K562 (cell line): Measurements from ENCODE around the gene OGFR. TPM values are rescaled to one million over a fixed set of nuclear protein-coding genes. Genes with fewer than 3 reads are reported as not detected.

Source experiments
- ATAC-seq: fragments of 200-7000 bp; cut with Tn5 transposase; 3 replicates; pipeline ENCODE4 v1.9.1; 2020; ENCODE audit warnings: moderate library complexity
- BruUV-seq: library from RNA; stranded (reverse); fragments of 400-500 nt; replicated peaks from 2 replicates; lab custom pipeline; 2021; lab: Mats Ljungman, UMichigan
- CTCF ChIA-PET: fragments of 300-600 bp; formaldehyde crosslinking; extraction: SDS; loops from one replicate; lab custom pipeline; 2021; ENCODE audit warnings: low intra/inter-chr PET ratio; lab: Yijun Ruan, JAX
- POLR2A ChIA-PET: fragments of 300-600, 350-650 bp; sonication (Branson Sonifier 250); formaldehyde crosslinking; extraction: SDS; loops from one replicate; lab custom pipeline; 2021; ENCODE audit warnings: antibody characterized with exemption, inconsistent platforms; lab: Yijun Ruan, JAX
- DNase-seq, 4 experiments: peaks; one replicate each; pipeline versions ENCODE4 v3.0.0 to v3.0.0-alpha.2; 2011 to 2018; ENCODE audit warnings: low spot score in 3 of 4, mixed read lengths in 3 of 4; ENCODE audit errors: extremely low read depth in 1 of 4
- FAIRE-seq: peaks from 2 replicates; lab custom pipeline; 2011; peaks lifted over from hg19 to GRCh38; lab: Jason Lieb, UNC
- H2AFZ ChIP-seq: 2 replicates; pipeline ENCODE4 v1.6.0; 2011; ENCODE audit warnings: low read depth, low read length, control low read depth, inconsistent platforms
- H3K27ac ChIP-seq: fragments of 200-600 bp; 3 replicates; pipeline ENCODE4 v1.8.0; 2011; ENCODE audit warnings: low read depth, mild to moderate bottlenecking, control low read depth, inconsistent platforms, low read length, moderate library complexity, mixed read lengths; ENCODE audit errors: extremely low read depth
- H3K27me3 ChIP-seq, 2 experiments: fragments of 300-600 bp in 1 of 2; 2 replicates in 1 of 2; 3 replicates in 1 of 2; pipeline versions ENCODE4 v1.6.0 to v1.8.0; 2011; ENCODE audit warnings: inconsistent platforms in 2 of 2, low read length in 2 of 2, mild to moderate bottlenecking in 1 of 2, mixed read lengths in 1 of 2, moderate library complexity in 1 of 2; ENCODE audit not compliant: control insufficient read depth in 2 of 2, insufficient read depth in 2 of 2
- H3K36me3 ChIP-seq: fragments of 300-600 bp; 3 replicates; pipeline ENCODE4 v1.8.0; 2011; ENCODE audit warnings: mild to moderate bottlenecking, low read length, inconsistent platforms; ENCODE audit not compliant: control insufficient read depth, insufficient read depth
- H3K4me1 ChIP-seq, 2 experiments: fragments of 200-600 bp in 1 of 2; replicated peaks in 1 of 2; 2 replicates in 1 of 2; 3 replicates in 1 of 2; pipeline versions ENCODE4 v1.5.1 to v1.8.0; 2011; ENCODE audit warnings: inconsistent platforms in 2 of 2, low read length in 2 of 2, mild to moderate bottlenecking in 1 of 2, mixed read lengths in 1 of 2, moderate library complexity in 1 of 2; ENCODE audit not compliant: control insufficient read depth in 2 of 2, insufficient read depth in 2 of 2
- H3K4me2 ChIP-seq: 2 replicates; pipeline ENCODE4 v1.6.1; 2011; ENCODE audit warnings: low read length, control low read depth, inconsistent platforms, mixed read lengths; ENCODE audit not compliant: insufficient read depth
- H3K4me3 ChIP-seq: fragments of 200-600 bp; sonication (generic), shearing (Covaris generic); 2 replicates; pipeline ENCODE4 v1.5.1; 2016; ENCODE audit warnings: control low read depth, inconsistent platforms
- H3K79me2 ChIP-seq: fragments of 200-600 bp; 3 replicates; pipeline ENCODE4 v1.8.0; 2011; ENCODE audit warnings: low read length, inconsistent platforms; ENCODE audit not compliant: control insufficient read depth, insufficient read depth
- H3K9ac ChIP-seq, 2 experiments: 2 replicates each; pipeline versions ENCODE4 v1.6.0 to v1.6.1; 2011; ENCODE audit warnings: low read depth in 2 of 2, low read length in 2 of 2, control low read depth in 1 of 2, inconsistent platforms in 1 of 2, mild to moderate bottlenecking in 1 of 2, mixed read lengths in 1 of 2; ENCODE audit not compliant: insufficient read depth in 1 of 2
- H3K9me1 ChIP-seq: one replicate; pipeline ENCODE4 v1.6.0; 2011; ENCODE audit warnings: inconsistent platforms, mild to moderate bottlenecking, low read length, moderate library complexity; ENCODE audit not compliant: control insufficient read depth, insufficient read depth
- H3K9me3 ChIP-seq: replicated peaks from 2 replicates; pipeline ENCODE4 v1.5.1; 2011; ENCODE audit warnings: low read depth, low read length, inconsistent platforms; ENCODE audit not compliant: control insufficient read depth, insufficient read depth
- H4K20me1 ChIP-seq: replicated peaks from 2 replicates; pipeline ENCODE4 v1.6.1; 2011; ENCODE audit warnings: low read length, inconsistent platforms, mixed read lengths; ENCODE audit not compliant: control insufficient read depth, insufficient read depth
- CHD2 ChIP-seq: IDR thresholded peaks from 2 replicates; pipeline ENCODE4 v1.6.1; 2011; ENCODE audit warnings: low read depth, low read length
- CREB1 ChIP-seq, 2 experiments: sonication (generic) in 1 of 2; formaldehyde crosslinking in 1 of 2; IDR thresholded peaks; 2 replicates each; pipeline versions ENCODE4 v1.6.1 to v1.8.0; 2012 to 2022; ENCODE audit warnings: inconsistent platforms in 1 of 2, mild to moderate bottlenecking in 1 of 2, missing genetic modification reagents in 1 of 2, moderate library complexity in 1 of 2
- HDAC2 ChIP-seq: fragments of 450-650 bp; IDR thresholded peaks from 2 replicates; pipeline ENCODE4 v1.6.1; 2016; ENCODE audit warnings: mild to moderate bottlenecking
- PHF8 ChIP-seq: fragments of 200-600 bp; sonication (generic); IDR thresholded peaks from 2 replicates; pipeline ENCODE4 v1.6.1; 2012; ENCODE audit warnings: mixed run types, mild to moderate bottlenecking, inconsistent platforms, low read length, moderate library complexity, borderline replicate concordance
- POLR2G ChIP-seq: fragments of 200-400 bp; formaldehyde crosslinking; IDR thresholded peaks from 2 replicates; pipeline ENCODE4 v1.6.1; 2017; ENCODE audit warnings: low read depth, mild to moderate bottlenecking, antibody characterized with exemption, low read length, moderate library complexity
- POLR2H ChIP-seq: IDR thresholded peaks from 2 replicates; pipeline ENCODE4 v1.6.1; 2016; ENCODE audit warnings: missing genetic modification characterization, low read depth, mild to moderate bottlenecking, control low read depth, missing compliant biosample characterization, moderate library complexity
- PREB ChIP-seq: sonication (generic); formaldehyde crosslinking; IDR thresholded peaks from 2 replicates; pipeline ENCODE4 v1.8.1; 2023; ENCODE audit warnings: mild to moderate bottlenecking, missing genetic modification reagents
- TFAP4 ChIP-seq: sonication (generic); formaldehyde crosslinking; IDR thresholded peaks from 2 replicates; pipeline ENCODE4 v1.8.0; 2022; ENCODE audit warnings: missing genetic modification reagents, mild to moderate bottlenecking, moderate library complexity, borderline replicate concordance
- YY1 ChIP-seq, 3 experiments: IDR thresholded peaks; 2 replicates each; pipeline ENCODE4 v1.6.1; 2011; ENCODE audit warnings: low read length in 2 of 3, mild to moderate bottlenecking in 2 of 3, moderate library complexity in 2 of 3, borderline replicate concordance in 1 of 3, control low read depth in 1 of 3, low read depth in 1 of 3; ENCODE audit not compliant: insufficient read depth in 3 of 3, insufficient replicate concordance in 2 of 3, control insufficient read depth in 1 of 3, insufficient read length in 1 of 3; ENCODE audit errors: extremely low read depth in 1 of 3
- ZNF644 ChIP-seq: fragments of 200-800 bp; sonication (Bioruptor generic); IDR thresholded peaks from 2 replicates; pipeline ENCODE4 v1.6.1; 2016; ENCODE audit warnings: low read depth, missing genetic modification characterization, missing compliant biosample characterization
- ZNF785 ChIP-seq: fragments of 250-450 bp; sonication (Bioruptor Pico); IDR thresholded peaks from 2 replicates; pipeline ENCODE4 v1.4.0; 2020; ENCODE audit warnings: mild to moderate bottlenecking
- WGBS: fragments of 100-300 bp; shearing (Covaris generic); methylation state at CpG from one replicate; pipeline ENCODE4 v1.1.6; 2016; ENCODE audit warnings: low coverage, mixed read lengths; ENCODE audit not compliant: insufficient coverage; ENCODE audit errors: missing lambda C conversion rate; 5-methylcytosine and 5-hydroxymethylcytosine counted together
- in situ Hi-C: fragments of 300-500 bp; cut with MboI; formaldehyde crosslinking; loops from 4 replicates; pipeline ENCODE4 v1.15.0; 2018; ENCODE audit warnings: inconsistent platforms, mixed read lengths
- intact Hi-C: fragments of 100-400 bp; cut with micrococcal nuclease; formaldehyde crosslinking; loops from 2 replicates; pipeline ENCODE4 v1.14.2; 2022
- polyA plus RNA-seq, 8 experiments: library from polyadenylated mRNA; depleted of rRNA in 4 of 8; stranded (reverse) in 5 of 8; unstranded in 3 of 8; fragments of >200 nt; fragmentation: Nextera tagmentation in 2 of 8; fragmentation: Illumina TruSeq in 1 of 8; extraction: Ambion mirVana in 2 of 8; extraction: Trizol in 1 of 8; gene quantifications; 2 replicates each; pipeline versions ENCODE4 v1.2.1 to v1.2.3, GENCODE V29; 2011 to 2014; ENCODE audit warnings: inconsistent platforms in 1 of 8, missing spikeins in 1 of 8
- total RNA-seq, 7 experiments: library from RNA; depleted of rRNA in 6 of 7; stranded (reverse); fragments of >200 nt in 6 of 7; fragmentation: Illumina TruSeq in 2 of 7; extraction: Trizol in 2 of 7; gene quantifications; 2 replicates each; pipeline versions ENCODE4 v1.2.1 to v1.2.3, GENCODE V29; 2011 to 2021; ENCODE audit warnings: low replicate concordance in 1 of 7

The OGFR gene
- total and polyA plus RNA-seq, 9 of the 15 experiments (the other 6 are each of a cell fraction or from before 2014, with no cell fraction given): 0.39 to 56.3 (median 17.5) TPM

- TF ChIP-seq YY1 (IDR thresholded peaks at IDR 0.05; ENCODE audit: borderline replicate concordance in 1 of 3, control insufficient read depth in 1 of 3, extremely low read depth in 1 of 3, insufficient read depth in 3 of 3, insufficient read length in 1 of 3, insufficient replicate concordance in 2 of 3, low read depth in 1 of 3, low read length in 2 of 3) (peak in 1 of 3 experiments; percentile 8), CREB1 (IDR thresholded peaks at IDR 0.05) (no peak), CREB1 (CRISPR knock-in tag; IDR thresholded peaks at IDR 0.05) (0 out of 2 replicates have a peak, but pooled peaks have one; percentile 25)
These were observed 27.7 kb downstream of the OGFR start (continued) for GRCh38 chr20:62832212-62832922.

GRCh38 chr20:62832951-62833391, 28.3 kb downstream of the OGFR start:
- H3K27me3 ChIP-seq: peaks cover 0 to 9% of the 10 kb centered on the region in 2 experiments; a peak in 2 of 5 replicates
- no peaks in the 10 kb centered on the region for H3K36me3 ChIP-seq
- intact Hi-C loops: no loop called here
- H4K20me1 ChIP-seq: no peaks in the 10 kb centered on the region
- WGBS: 57% methylated on average over 13 of the region's 14 CpGs
- in situ Hi-C loops: no loop called here
- peaks cover 8 to 71% of the 10 kb centered on the region in 2 experiments; a peak in 4 of 5 replicates for H3K4me1 ChIP-seq
- no TSS peak for BruUV-seq
- DNase-seq (no peak), FAIRE-seq (no peak), ATAC-seq (no peak)
- no peaks in the 10 kb centered on the region for H3K9me1 ChIP-seq
- ChIA-PET POLR2A (interaction anchor here (2.2 kb wide), 1 partner anchor 42 kb away, joined by 8 read pairs; no protein-coding TSS in a partner anchor), CTCF (no interaction called here)
- peak overlapping the region; percentile 87 for H2AFZ ChIP-seq
- H3K79me2 ChIP-seq: no peaks in the 10 kb centered on the region
- peak overlapping the region; percentile 45 for H3K4me2 ChIP-seq
- H3K9ac ChIP-seq: peak overlapping the region in 1 of 2 experiments; percentile 70; a peak in 2 of 4 replicates
- no peak overlapping the region; the same call in 2 of the 3 replicates for H3K27ac ChIP-seq
- no peak overlapping the region for H3K4me3 ChIP-seq
- H3K9me3 ChIP-seq: no peaks in the 10 kb centered on the region
- no peak for TF ChIP-seq POLR2G
- no peak for TF ChIP-seq ZNF644 (tag)
- no peak for TF ChIP-seq ZNF785 (CRISPR knock-in tag)
- TF ChIP-seq TFAP4: peak; percentile 38; the same call in 1 of the 2 replicates
- no peak for TF ChIP-seq CHD2
- TF ChIP-seq PREB (CRISPR knock-in tag): no peak
- no peak for TF ChIP-seq HDAC2
- TF ChIP-seq PHF8: 0 out of 2 replicates have a peak, but pooled peaks have one; percentile 14
- TF ChIP-seq POLR2H (tag): no peak
